ENCODE data around the gene MRAP2.
"Not testable (repeated sequence)": the region's sequence is repeated elsewhere in the genome, so short reads cannot be mapped to it uniquely, and the experiment has no call there.

MRAP2 gene

DNA sequence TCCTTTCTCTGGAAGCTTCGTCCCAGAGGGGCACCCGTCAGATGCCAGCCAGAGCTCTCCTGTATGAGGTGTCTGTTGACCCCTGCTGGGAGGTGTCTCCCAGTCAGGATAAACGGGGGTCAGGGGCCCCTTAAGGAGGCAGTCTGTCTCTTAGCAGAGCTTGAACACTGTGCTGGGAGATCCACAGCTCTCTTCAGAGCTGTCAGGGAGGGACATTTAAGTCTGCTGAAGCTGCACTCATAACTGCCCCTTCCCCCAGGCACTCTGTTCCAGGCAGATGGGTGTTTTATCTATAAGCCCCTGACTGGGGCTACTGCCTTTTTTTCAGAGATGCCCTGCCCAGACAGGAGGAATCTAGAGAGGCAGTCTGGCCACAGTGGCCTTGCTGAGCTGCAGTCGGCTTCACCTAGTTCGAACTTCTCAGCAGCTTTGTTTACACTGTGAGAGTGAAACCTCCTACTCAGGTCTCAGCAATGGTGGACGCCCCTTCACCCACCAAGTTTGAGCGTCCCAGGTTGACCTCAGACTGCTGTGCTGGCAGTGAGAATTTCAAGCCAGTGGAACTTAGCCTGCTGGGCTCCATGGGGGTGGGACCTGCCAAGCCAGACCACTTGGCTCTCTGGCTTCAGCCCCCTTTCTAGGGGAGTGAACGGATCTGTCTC, 81.5 kb downstream of the MRAP2 start:
- H3K27ac ChIP-seq, H3K4me3 ChIP-seq: not testable (repeated sequence)

DNA sequence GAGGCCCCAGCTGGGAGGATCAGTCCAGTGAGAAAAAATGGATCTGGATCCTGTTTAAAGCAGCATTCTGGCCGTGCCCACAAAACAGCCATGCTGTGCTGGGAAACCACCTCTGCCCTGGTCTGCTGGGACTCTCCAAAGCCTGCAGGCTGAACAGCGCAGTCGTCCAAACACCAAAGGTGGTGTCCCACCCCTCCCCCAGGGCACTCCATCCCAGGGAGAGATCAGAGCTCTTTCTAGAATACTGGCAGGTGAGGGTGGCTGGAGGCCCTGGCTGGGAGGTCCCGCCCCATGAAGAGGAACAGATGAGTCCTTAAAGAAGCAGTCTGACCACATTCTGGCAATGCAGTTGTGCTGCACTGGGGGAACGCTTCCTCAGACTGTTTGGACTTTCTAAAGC, 84.6 kb downstream of the MRAP2 start:
- Histone ChIP-seq H3K4me3 (no peak overlapping the region), H3K27ac (no peak overlapping the region)

DNA sequence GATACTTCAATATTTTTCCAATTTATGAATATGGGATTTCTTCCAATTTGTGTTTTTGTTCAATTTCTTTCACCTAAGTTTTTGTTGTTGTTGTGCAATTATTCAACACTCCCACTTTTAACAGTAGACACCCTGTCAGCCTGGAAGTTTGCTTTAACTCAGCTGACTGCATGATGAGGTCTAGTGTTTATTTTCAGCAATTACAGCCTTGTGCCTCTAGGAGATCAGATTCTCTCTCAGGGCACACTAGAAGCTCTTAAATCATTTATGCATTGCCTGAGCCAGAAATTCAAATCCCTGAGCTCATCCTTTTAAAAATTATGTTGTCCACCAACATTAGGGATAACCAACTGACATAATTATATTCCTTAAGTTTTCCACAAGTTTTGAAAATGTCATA, 85.7 kb downstream of the MRAP2 start:
- H3K27ac ChIP-seq = no peak overlapping the region
- no peak overlapping the region for H3K4me3 ChIP-seq

DNA sequence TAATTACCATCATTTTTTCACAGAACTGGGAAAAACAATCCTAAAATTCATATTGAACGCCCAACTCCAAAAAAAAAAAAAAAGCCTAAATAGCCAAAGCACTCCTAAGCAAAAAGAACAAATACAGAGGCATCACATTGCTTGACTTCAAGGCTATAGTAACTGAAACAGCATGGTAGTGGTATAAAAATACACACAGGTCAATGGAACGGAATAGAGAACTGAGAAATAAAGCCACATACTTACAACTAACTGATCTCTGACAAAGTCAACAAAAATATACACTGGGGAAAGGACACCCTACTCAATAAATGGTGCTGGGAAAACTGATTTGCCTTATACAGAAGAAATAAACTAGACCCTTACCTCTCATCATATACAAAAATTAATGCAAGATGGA, 89.6 kb downstream of the MRAP2 start:
- H3K27ac ChIP-seq = no peak overlapping the region
- no peak overlapping the region for H3K4me3 ChIP-seq

DNA sequence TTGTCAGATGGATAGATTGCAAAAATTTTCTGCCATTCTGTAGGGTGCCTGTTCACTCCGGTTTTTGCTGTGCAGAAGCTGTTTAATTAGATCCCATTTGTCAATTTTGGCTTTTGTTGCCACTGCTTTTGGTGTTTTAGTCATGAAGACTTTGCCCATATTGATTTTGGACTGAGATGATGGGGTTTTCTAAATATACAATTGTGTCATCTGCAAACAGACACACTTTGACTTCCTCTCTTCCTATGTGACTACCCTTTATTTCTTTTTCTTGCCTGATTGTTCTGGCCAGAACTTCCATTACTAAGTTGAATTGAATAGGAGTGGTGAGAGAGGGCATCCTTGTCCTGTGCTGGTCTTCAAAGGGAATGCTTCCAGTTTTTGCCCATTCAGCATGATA, 96.0 kb downstream of the MRAP2 start:
- H3K4me3 ChIP-seq, H3K27ac ChIP-seq: not testable (repeated sequence)

DNA sequence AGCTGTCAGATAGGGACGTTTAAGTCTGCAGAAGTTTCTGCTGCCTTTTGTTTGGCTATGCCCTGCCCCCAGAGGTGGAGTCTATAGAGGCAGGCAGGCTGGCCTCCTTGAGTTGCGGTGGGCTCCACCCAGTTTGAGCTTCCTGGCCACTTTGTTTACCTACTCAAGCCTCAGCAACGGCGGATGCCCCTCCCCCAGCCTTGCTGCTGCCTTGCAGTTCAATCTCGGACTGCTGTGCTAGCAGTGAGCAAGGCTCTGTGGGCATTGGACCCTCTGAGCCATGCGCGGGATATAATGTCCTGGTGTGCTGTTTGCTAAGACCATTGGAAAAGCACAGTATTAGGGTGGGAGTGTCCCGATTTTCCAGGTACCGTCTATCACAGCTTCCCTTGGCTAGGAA, 99.8 kb downstream of the MRAP2 start:
- H3K4me3 ChIP-seq, H3K27ac ChIP-seq: not testable (repeated sequence)

DNA sequence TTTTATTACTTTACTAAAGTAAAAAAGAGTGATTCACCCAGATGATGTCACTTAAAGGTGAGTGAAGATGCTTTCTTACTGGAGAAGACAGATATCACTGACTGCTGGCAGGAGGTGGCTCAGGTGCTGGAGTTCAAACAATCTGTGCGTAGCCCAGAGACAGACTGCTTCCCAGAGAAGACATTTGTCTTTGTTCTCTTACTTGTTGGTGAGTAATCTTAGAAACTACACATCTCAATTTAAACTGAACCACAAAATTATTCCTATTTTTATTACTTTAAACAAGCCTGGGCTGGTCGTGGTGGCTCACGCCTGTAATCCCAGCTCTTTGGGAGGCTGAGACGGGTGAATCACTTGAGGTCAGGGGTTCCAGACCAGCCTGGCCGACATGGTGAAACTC, 101.7 kb downstream of the MRAP2 start:
- no peak overlapping the region for H3K27ac ChIP-seq

DNA sequence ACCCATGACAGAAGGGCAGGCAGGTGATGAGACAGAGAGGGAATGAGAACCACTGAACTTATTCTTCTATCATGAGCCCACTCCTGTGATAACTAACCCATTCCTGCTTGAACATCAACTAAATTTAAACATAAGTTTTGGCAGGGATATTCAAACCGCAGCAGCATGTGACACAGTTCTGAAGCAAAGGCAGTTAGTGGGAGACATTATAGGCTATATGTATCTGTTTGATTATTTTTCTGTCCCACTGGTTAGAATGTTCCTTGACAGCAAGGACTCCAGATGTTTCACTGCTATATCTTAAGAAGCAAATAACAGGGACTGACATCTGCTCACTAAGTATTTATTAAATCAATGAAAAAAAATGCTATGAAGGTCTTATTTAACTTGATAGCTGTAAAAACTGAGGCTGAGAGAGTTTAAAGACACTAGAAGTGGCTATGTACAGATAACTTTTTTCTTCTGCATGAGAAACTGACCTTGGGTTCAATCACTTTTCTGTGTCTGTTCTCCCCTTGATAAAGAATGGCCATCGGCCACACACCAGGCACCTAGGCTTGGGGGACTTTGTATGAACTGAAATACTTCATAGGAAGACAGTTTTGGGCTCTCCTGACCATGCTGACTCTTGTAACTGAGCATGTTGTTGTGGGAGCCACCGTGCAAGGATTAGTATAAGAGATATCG, 102.9 kb downstream of the MRAP2 start:
- H3K27ac ChIP-seq = no peak overlapping the region
- H3K4me3 ChIP-seq = no peak overlapping the region

More for the DNA sequence above, 101.7 kb downstream of the MRAP2 start:
- no peak overlapping the region for H3K4me3 ChIP-seq

DNA sequence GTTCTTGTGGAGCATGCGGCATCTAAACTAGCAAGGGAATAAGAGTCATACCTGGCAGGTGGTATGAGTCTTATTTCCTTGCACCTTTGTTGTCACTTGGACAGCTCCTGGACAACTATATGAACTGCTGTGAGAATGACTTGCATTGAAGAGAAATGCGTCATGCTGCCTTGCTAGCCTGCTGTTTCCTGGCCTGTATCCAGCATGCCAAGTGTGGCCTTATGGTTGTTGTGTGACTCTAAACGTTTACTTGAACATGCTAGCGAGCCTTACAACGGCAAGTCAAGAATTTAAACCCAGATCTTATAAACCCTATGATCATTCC, 103.4 kb downstream of the MRAP2 start:
- H3K27ac ChIP-seq = no peak overlapping the region
- H3K4me3 ChIP-seq = no peak overlapping the region

DNA sequence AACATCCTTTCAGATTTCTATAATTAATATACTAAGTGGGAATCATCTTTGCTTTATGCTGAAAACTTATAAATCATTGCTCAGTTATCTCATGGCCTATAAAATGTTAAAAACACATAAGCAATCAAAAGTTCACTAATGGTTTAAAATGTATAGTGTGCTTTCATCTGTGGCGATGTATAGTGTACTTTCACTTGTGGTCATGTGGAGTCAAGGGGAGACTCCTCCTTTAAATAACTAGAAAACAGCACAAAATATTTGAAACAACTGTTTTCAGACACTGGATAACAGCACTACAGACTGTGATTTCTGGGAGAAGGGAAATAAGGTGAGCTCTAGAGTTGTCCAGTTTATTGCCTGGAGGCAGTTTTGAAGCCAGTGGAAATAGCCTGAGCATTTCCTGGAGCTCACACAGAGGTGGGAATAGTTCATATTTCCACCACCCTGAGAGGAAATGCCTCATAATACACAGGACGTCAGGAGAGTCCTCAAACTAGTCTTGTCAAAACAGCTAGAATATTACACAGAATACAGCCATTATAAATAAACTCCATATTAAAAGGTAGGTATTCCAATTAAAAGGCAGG, 104.5 kb downstream of the MRAP2 start:
- Histone ChIP-seq H3K27ac (peak overlapping the region in 1 of 21 experiments; percentile 2), H3K4me3 (no peak overlapping the region)

DNA sequence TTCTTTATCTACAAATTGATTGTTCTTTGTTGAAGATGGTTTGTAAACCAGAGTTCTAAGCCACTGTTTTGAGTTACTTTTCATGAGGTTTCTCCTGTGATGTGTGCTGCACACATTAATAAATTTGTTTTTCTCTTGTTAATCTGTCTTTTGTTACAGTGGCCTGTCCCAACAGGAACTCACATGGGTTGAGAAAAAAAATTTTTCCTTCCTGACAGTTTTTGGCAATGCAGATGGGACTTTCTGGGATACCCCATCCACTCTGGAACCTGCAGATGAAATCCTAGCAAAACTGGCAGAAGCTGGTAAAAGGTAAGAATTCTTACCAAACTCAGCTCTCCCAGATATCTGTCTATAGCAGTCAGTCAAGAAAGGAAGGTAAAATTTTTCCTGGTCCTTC, 105.7 kb downstream of the MRAP2 start:
- H3K4me3 ChIP-seq = no peak overlapping the region
- no peak overlapping the region for H3K27ac ChIP-seq
